Esophagus muscularis mucosa (tissue), 3 donors: Measurements from ENCODE around the gene LPCAT1.

ENCODE experiments used
- EP300 ChIP-seq: sonication (generic); formaldehyde crosslinking; IDR thresholded peaks from one replicate; pipeline ENCODE4 v1.6.1; 2017; ENCODE audit warnings: antibody characterized with exemption
- TF ChIP-seq, protein P1 (sequence below), 3 experiments: fragments of 200-600 bp in 2 of 3; fragments of 450-650 bp in 1 of 3; sonication (generic) in 2 of 3; IDR thresholded peaks; one replicate each; pipeline ENCODE4 v1.5.1; 2017 to 2019; ENCODE audit warnings: antibody characterized with exemption in 3 of 3, mild to moderate bottlenecking in 2 of 3, moderate library complexity in 1 of 3

GRCh38 chr5:1418238-1418920, 105.4 kb downstream of the LPCAT1 start:
- TF ChIP-seq, protein P1, sequence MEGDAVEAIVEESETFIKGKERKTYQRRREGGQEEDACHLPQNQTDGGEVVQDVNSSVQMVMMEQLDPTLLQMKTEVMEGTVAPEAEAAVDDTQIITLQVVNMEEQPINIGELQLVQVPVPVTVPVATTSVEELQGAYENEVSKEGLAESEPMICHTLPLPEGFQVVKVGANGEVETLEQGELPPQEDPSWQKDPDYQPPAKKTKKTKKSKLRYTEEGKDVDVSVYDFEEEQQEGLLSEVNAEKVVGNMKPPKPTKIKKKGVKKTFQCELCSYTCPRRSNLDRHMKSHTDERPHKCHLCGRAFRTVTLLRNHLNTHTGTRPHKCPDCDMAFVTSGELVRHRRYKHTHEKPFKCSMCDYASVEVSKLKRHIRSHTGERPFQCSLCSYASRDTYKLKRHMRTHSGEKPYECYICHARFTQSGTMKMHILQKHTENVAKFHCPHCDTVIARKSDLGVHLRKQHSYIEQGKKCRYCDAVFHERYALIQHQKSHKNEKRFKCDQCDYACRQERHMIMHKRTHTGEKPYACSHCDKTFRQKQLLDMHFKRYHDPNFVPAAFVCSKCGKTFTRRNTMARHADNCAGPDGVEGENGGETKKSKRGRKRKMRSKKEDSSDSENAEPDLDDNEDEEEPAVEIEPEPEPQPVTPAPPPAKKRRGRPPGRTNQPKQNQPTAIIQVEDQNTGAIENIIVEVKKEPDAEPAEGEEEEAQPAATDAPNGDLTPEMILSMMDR (IDR thresholded peaks at IDR 0.05): no peak
- no peak for TF ChIP-seq EP300
